Measurements from ENCODE around the gene ASB13.
A peak's percentile ranks its signal among the peaks of the same experiment; 100 is the strongest.
"Not testable (repeated sequence)": the region's sequence is repeated elsewhere in the genome, so short reads cannot be mapped to it uniquely, and the experiment has no call there.

Gene ASB13

GRCh38 chr10:5604961-5605360 is 61.4 kb downstream of the ASB13 start:
- DNase-seq (ENCODE audit: low read depth): no peak

GRCh38 chr10:5604236-5604925 is 62.0 kb downstream of the ASB13 start:
- no peak for DNase-seq (ENCODE audit: low read depth)

DNA sequence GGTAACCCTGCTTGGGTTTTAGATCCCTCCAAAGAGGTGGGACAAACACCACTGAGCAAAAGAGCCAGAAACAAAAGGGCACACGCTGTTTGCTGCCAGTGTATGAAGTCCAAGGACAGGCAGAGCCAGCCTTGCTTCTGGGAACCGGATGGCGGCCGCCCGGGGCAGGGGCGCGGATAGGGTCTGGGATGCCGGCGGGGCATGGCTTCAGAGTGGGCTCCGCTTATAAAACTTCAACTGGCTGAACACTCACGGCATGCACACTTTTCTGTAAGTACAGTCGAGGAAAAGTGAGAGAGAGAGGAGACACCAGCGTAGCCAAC is 62.6 kb downstream of the ASB13 start:
- DNase-seq (ENCODE audit: low read depth): no peak

DNA sequence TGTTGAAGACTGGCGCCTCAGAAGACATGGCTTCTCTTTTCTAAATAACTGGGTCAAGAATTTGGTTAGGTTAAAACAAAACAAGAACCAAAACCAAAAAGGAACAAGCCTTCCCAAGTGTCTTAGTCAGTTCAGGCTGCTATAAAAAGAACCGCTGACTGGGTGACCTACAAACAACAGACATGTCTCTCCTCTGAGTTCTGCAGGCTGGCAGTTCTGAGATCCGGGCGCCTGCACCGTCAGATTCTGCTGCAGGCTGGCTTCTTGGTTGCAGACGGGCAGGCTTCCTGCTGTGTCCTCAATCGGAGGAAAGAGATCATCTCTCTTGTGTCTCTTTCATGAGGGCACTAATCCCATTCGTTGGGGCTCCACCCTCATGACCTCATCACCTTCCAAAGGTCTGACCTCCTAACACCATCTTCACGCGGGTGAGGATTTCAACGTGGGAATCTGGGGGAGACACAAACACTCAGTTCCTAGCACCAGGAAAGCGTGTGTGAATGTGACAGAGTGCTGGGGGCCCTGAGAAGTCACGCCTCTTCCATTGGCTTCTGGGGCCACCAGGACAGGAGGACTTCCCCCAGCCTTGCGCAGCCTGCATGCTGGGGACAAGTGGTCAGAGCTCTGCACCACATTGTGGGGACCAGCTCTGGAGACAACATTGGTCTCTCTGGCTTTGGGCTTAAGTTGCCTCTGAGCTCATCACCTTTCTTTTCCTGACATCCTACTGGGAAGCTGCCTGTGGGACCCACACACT is 63.1 kb downstream of the ASB13 start:
- DNase-seq (ENCODE audit: low read depth): no peak

DNA sequence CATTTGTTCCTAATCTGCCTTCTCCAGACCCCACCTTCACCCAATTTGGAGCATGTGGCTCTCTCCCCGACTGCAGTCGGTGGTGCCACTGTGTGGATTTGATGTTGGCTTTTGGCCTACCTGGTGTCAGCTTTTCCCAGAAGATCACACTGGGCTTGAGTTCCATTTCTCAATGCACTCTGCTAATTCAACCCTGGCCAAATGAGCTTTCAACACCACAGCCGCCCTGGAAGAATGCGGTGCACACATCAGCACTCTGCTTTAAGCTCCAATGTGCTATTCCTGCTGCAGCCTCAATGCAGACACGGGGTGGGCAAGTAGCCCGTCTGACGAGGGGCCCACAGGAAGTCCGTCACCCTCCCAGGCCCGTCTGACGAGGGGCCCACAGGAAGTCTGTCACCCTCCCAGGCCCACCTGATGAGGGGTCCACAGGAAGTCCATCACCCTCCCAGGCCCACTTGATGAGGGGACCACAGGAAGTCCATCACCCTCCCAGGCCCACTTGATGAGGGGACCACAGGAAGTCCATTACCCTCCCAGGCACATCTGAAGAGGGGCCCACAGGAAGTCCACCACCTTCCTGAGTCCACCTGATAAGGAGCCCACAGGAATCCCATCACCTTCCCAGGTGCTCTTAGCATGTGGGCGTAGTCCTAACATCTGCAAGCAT is 64.4 kb downstream of the ASB13 start:
- DNase-seq (ENCODE audit: low read depth): no peak

- no peak for DNase-seq (ENCODE audit: low read depth)
These were observed 65.5 kb downstream of the ASB13 start for GRCh38 chr10:5600908-5601307.

DNA sequence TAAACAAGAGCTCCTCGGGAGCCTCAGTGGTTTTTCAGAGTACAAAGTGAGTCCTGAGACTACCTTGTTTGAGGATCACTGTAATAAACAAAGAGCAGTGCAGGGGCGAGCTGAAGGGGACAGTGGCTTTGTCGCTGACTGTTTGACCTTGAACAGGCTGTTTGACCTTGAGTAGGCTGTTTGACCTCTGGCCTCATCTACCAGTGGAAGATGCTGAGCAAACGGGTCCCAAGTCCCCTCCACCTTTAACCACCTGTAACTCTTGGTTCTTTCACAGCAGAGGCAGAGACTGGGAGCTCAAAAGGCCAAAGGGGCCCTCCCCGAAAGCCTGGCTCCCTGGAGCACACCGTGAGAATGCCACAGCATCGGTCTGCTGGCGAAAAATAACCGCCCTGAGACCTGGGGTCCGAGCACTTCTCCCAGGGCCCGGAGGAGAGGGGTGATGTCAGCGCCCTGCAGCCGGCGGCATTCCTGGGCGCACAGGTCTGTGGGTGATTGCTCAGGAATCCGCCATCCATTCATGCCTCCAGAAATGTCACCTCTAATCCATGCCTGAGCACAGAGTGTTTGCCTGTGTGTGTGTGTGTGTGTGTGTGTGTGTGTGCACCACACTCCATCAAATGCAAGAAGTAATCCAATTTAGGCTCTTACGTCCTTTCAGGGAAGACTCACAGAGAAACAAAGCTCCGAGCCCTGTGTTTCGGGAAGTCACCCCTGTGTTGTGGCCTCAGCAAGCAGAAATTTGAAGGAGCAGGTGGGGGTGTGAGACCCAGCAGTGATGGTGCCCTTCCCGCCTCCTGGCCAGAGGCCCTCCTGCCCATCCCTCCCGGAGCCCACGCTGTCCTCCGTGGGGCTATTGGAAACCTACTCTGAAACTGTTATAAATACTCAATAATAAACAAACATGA is 66.5 kb downstream of the ASB13 start:
- no peak for DNase-seq (ENCODE audit: low read depth)

GRCh38 chr10:5598085-5598690 is 68.2 kb downstream of the ASB13 start:
- no peak for DNase-seq (ENCODE audit: low read depth)

DNA sequence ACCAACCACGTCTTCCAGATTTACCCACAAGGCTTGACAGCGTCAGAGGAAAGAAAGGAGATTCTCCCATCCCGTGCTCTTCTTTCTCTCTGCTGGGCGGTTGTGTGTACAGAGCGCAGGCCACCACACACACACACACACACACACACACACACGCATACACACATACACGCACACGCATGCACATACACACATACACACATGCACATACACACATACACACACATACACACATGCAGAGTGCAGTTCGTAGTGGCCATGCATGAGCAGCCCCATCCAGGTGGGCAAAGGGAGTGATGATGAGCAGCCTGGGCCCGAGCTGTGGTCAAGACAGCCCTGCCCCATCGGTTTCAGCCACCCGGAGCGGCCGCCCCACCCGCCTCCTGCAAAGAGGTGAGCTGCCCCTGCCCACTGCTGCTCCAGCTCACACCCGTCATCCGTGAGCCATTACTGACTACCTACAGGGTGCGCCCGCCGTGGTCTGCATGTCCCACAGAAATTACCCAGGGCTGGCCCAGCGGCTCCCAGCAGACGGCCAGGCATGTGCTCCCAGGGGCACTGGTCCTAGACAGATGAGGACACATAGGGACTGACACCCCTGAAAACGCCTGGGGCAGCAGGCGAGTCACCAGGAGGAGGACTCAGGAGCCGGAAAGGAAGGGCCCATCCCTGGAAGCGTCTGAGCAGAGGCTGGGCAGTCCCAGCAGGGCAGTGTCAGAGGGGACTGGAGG is 69.6 kb downstream of the ASB13 start:
- peak; percentile 79 for DNase-seq (ENCODE audit: low read depth)

- DNase-seq (ENCODE audit: low read depth): peak; percentile 100
These were observed 70.4 kb downstream of the ASB13 start for GRCh38 chr10:5595994-5596471.

DNA sequence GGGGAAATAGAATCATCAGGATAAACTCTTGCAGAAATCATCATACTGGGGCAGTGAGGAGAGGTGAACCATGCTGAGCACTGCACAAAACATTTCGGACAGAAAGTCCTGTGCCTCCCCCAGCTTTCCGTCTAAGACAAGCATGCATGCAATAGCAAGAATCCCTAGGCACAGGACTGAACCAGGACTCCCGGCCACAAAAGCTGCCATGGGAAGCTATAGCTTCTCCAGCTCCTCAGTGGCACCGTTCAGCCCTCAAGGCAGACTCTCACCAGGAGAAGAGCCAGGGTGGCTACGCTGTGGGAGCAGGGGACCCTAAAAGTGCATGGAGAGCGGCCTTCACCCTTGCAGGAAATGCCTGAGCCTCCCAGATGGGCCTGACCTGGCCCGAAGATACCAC is 70.8 kb downstream of the ASB13 start:
- peak; percentile 60 for DNase-seq (ENCODE audit: low read depth)

- DNase-seq (ENCODE audit: low read depth): peak; percentile 40
These were observed 71.3 kb downstream of the ASB13 start for GRCh38 chr10:5595095-5595494.

DNA sequence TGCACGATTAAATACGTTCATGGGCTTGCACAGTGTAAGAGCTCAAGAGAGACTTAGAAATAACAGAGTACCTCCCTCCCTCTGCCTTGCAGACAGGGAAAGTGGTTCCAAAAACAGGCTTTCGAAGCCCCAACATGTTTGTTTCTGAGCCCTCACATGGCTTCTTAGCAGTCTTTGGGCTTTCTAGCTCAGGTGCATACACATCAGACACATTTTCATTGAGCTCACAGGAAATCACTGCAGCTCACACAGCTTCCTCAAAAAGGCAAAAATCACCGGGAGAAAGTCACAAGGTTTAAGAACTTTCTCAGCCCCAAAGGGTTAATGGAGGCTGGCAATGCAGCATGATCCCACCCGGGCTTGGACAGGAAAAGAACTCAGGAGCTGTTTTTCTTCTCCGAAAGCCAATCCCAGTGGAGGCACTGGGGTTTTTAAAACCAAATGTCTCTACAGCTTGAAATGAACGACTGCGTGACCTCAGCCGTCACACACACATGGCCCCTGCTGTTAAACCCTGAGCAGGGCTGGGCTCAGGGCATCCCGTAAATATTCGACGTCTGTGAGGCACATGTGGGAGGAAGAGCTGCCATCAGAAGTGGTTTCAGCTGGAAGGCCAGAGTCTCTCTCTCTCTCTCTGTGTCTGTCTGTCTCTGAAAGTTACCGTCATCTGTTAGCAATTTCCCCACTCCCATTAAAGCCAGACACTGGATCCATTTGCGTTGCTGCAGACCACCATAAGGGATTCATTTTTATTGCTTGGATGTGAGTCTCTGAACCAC is 71.9 kb downstream of the ASB13 start:
- DNase-seq (ENCODE audit: low read depth): peak; percentile 68

GRCh38 chr10:5593347-5593746 is 73.0 kb downstream of the ASB13 start:
- DNase-seq (ENCODE audit: low read depth): not testable (repeated sequence)

DNA sequence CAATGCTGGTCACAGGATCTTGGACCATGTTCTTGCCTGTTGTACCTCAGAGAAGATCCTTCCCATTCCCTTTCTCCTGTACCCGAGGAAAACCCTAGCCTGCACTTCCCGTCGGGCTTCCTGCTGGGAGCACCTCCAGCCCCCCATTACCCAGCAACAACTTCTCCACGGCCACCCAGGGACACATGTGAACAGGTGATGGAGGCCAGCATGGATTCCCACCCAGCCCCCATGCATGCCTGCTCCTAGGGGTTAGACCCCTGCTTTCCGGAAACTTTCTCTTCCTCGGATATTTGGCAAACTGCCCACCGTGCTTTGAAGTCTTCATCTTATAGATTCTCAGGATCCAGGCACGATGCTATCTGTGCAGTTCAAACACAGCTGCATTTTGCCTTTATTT is 74.3 kb downstream of the ASB13 start:
- DNase-seq (ENCODE audit: low read depth): no peak

- DNase-seq (ENCODE audit: low read depth): no peak
These were observed 75.0 kb downstream of the ASB13 start for GRCh38 chr10:5591336-5591824.

GRCh38 chr10:5590816-5591215 is 75.6 kb downstream of the ASB13 start:
- DNase-seq (ENCODE audit: low read depth): no peak

DNA sequence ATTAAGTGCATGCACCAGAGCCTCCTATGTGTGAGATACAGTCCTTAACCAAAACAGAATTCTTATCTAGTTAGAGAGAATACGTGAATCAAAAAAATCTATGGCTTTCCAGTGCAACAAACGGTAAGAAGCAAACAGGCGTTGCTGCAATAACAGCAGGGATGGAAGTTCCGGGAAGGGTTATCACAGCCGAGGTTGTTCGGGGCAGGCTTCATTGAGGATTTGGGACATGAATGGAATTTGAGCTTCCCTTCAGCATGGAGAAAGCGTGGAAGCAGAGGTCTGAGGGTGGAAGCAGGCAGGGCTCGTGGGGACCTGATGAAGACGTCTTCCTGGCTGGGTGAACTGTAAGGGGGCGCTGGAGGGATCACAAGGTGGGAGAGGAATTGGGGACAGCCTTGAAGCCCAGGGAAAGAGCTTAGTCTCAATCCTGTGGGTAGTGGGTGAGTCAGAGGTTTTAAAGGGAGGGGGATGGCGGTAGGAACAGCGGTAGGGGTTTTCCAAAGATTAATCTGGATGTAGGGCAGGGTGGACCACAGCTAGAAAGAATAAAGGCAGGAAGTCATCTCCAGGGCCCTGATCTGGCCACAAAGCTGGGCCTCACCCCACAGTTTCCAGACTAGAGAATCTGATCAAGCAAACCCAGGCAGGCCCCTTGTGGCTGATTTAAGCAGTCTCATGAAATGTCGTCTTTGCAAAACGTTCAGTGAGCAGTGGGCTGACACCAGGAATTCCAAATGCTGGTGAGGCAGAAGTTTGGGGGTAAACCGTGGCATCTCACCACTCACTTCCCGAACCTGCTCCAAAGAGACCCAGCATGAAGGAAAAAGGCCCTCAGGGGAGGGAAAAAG is 76.5 kb downstream of the ASB13 start:
- peak; percentile 77 for DNase-seq (ENCODE audit: low read depth)

Data from ELR (cell line).